ENCODE measurements around the gene TACO1.

The TACO1 gene

DNA sequence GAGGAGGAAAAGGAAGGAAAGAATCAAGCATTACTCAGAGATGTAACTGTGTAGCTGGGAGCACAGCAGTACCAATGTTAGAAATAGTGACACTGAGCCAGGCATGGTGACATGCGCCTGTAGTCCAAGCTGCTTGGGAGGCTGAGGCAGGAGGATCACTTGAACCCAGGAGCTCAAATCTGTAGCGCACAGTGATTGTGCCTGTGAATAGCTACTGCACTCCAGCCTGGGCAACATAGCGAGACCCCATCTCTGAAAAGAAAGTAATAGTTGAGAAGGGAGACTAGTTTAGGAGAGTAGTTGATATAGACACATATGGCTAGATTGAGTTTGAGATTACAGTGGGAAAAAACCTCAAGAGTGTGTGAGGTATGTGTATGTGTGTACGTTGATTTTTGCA, 39.3 kb downstream of the TACO1 start:
- no peak for DNase-seq (ENCODE audit: low read depth)

DNA sequence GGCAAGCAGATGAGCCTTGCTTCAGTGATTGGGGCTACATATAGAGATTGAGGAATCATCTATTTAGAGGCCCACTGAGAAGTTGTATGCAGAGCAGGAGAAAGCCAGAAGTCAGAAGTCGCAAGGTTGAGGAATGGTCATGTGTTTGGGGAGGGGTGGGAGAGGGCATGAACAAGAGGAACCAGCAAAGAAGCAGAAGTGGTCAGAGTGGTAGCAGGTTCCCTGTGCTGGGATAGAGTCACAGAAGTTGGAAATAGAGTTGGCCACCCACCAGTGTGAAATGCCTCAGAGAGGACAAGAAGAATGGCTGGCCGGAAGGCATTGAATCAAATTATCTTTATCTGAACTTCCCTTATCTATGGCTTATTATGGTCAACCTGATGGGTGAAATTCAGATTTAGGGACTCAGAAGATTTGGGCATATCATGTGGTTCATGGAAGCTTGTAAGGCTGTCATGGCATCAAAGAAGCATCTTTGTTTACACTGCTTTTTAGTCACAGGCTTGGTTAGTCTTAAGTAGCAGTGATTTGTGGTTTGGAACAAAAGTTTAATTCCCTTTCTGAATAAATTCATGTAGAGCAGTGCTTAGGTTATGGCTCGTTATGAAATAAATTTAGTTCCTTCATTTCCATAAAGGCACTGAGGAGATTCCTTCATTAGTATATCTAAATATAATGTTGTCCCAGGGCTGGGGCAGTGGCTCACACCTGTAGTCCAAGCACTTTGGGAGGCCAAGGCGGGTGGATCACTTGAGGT, 41.2 kb downstream of the TACO1 start:
- DNase-seq (ENCODE audit: low read depth) = no peak

DNA sequence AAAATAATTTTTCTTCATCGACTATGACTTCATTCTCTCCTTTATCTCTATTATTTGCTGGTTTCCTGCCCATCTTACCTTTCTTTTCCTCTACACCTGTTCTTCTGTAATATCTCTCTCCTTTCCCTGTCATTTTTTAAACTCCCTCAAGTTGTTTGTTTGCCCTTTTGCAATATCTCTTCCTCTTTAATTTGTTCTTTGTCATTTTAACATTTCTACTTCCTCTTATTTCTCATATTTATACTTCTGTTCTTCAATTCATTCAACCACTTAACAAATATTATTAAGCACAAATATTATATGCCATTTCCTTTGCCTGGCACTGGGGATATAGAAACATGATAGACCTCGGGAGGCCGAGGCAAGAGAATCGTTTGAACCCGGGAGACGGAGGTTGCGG, 44.2 kb downstream of the TACO1 start:
- DNase-seq (ENCODE audit: low read depth) = no peak

- DNase-seq (ENCODE audit: low read depth) = no peak
Observed at GRCh38 chr17:63645775-63646487, 45.2 kb downstream of the TACO1 start.

GRCh38 chr17:63646488-63646806, 45.8 kb downstream of the TACO1 start:
- DNase-seq (ENCODE audit: low read depth) = no peak

DNA sequence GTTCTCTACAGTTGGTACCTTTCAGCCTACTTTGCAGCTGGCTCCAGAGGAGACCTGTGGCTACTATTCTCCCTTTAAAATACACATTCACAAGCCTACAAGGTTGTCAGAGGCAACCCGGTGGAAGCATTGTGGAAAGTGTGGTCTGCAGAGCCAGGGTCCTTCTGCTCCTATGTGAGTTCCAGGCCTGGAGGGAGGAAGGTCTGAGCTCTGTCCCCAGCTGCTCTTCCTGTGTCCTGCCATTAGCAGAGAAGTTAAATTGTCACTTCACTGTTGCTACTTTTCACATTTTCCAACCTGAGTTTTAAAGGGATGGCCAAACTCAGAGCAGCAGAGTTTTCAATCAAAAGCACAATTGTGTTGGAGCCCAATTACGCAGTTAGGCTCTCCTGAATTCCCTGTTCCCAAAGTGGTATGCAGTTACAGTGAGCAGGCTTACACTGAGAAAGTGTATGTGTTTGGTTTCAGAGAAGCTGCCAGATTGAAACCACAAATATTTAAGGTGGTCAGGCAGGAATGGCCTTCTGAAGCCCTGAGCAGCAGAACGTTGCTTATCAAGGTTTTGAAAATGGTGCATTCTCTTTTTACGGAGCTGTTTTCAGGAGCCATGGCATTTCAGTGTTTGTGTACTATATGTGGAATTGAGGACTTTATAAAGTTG, 46.5 kb downstream of the TACO1 start:
- DNase-seq (ENCODE audit: low read depth) = peak; percentile 90

- DNase-seq (ENCODE audit: low read depth) = peak; percentile 27
Observed at GRCh38 chr17:63647936-63648335, 47.2 kb downstream of the TACO1 start.

DNA sequence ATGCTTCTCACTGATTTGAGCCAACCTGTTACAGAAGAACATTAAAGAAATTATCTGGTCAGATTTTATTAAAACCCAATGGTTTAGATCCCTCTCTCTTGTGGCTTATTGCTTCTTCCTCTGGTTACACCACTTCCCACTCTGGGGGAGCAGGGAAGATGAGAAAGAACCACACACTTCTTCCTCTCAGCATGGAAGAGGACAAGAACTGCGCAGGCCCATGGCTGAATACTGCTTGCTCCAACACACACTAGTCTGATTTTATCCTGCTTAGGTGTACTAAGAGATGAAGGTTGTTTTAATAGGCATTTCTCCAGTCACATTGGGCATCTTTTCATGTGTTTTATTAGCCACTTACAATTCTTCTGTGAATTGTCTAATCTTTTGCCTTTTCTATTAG, 49.1 kb downstream of the TACO1 start:
- no peak for DNase-seq (ENCODE audit: low read depth)

- DNase-seq (ENCODE audit: low read depth) = no peak
Observed at GRCh38 chr17:63652106-63652505, 51.4 kb downstream of the TACO1 start.

GRCh38 chr17:63653050-63653449, 52.4 kb downstream of the TACO1 start:
- DNase-seq (ENCODE audit: low read depth) = peak; percentile 23

- DNase-seq (ENCODE audit: low read depth) = no peak
Observed at GRCh38 chr17:63657786-63658185, 57.1 kb downstream of the TACO1 start.

Data from iris pigment epithelial cell (primary cell).